Stimulated activated naive CD4-positive, alpha-beta T cell treated with Interleukin-2 at 50 U/mL for 16 hours (primary cell): ENCODE results near the gene PCCA.

Source experiments
- DNase-seq: peaks from one replicate; lab custom pipeline; 2025; lab: John Stamatoyannopoulos, UW

Gene PCCA

DNA sequence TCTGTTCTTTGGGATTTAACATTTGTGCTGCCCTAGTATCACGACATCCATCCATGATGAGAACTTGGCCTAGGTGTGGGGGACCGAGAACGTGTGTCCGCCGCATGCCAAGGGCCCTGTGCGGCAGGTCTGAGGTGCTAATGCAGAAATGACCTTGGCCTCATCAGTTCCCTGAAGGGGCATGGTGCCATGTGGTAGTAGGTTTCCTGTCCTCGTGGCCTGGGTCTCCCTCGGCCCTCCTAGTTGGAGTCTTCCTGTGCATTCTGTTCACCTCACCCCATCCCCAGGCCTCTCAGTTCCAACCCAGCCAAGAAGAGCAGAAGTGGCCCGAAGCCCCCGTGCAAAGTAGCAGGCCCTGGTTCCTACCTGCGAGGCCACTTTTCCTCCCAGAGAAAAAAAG, 439.9 kb downstream of the PCCA start:
- no peak for DNase-seq

DNA sequence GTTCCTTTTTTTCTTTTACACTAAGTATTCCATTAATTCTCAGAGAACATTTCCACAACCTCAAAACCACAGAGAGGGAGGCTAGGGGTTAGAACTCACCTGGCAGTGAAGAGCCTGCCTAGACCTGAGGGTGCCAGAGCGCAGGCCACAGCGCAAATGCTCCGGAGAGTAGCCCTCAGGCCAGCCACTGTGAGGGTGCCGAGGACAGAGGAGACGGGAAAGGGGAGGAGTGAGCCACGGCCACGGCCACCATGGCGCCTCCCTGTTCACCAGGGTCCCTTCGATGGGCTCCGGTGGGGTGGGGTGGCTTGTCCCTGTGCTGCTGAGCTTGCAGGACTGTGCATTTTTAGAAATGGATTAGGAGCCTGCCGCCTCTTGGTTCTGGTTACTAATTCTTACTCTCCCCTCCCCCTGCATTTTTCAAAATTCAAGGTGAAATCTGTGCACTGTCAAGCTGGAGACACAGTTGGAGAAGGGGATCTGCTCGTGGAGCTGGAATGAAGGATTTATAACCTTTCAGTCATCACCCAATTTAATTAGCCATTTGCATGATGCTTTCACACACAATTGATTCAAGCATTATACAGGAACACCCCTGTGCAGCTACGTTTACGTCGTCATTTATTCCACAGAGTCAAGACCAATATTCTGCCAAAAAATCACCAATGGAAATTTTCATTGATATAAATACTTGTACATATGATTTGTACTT, 440.9 kb downstream of the PCCA start:
- DNase-seq = no peak

DNA sequence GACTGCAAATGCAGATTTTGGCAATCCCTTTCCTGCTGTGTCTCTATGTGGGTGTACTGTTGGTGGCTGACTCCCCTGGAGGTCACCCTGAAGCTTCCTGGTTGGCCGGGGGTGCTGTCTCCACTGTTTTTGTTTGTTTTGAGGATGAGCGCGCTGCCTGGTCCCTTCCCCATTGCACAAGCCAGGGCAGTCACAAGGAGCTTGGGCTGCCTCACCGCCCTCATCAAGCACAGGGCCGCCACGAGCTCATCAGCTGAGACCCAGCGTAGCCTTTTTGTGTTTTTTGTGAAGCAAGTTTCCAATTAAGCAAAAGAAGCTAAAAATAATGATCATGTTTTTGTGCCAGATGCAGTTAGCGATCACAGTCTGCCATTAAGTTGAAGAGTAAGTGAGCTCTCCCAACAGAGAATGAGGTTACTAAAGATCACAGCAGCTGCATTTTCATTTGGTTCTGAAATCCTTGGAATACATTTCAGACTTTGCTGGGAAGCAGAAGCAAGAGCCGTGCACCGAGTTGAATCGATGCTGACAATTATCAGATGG, 441.8 kb downstream of the PCCA start:
- no peak for DNase-seq

DNA sequence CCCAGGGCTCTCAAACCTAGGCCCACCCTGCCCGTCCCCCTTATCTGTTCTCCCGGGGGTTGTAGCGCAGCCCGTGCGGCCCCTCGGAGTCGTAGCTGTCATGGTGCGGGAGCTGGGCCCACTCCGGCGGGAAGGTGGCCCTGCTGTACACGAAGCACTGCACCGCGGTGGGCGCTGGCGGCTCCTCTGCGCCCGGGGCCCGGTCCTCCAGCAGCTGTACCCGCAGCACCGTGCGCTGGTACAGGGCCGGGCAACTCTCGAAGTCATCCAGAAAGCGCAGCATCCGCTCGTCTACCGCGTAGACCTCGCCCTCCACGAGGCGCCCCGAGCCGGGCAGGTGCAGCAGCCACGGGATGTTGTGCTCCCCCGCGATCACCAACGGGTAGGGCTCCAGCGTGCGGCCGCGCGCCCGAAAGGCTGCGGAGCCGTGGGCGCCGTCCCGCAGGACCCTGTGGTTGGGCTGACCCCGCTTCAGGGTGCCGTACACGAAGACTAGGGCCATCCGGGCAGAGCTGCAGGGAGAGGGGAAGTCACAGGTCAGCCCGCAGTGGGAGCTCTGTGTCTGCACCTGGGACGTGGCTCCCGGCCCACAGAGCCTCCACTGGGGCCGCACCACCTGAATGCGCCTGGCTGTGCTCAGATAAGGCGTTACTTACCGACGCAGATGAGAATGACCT, 443.3 kb downstream of the PCCA start:
- no peak for DNase-seq

DNA sequence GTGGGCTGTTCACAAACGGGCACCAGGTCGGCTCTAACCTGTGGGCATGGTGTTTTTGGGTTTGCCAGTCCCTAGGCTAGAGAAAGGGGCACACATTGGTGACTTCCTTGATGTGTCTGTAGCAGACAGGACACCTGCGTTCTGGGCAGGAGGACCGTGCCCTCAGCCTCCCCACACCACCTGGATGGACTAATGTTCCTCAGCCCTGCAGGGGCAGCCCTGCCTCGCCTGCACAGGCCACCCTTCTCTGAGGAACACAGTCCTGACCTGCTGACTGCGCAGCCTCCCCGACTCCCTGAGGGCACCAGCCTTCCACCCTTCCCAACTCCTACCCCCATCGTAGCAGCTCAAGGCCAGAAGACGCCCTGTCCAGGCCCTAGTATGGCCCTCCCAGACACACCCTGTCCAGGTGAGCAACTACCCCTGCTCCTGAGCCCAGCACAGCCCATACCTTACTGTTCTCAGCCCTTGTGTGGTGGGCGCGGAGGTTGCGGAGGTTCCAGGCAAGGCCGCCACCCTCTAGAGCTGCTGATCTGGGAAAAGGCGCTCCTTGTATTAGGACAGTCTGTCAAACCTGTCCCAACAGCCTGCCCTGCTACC, 444.0 kb downstream of the PCCA start:
- DNase-seq = no peak

DNA sequence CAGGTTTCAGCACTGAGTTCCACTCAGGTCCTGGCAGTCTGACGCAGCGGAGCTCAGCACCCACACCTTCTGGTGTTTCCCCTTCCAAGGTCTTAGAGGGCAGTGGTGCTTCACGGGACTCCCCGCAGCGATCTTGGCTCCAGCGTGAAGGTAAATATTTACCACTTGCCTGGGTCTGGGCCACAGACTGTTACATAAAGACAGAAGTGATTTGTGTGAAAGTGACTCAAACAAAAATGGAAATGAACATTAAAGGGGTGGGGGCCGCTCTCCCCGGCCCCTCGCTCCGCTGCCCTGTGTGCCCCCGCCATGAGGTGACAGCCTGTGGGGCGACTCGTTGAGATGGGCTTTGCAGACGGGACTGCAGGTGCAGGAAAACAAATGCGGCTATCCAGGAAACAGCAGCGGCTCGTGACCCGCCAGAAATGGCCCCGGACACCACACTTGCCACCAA, 444.7 kb downstream of the PCCA start:
- no peak for DNase-seq

DNA sequence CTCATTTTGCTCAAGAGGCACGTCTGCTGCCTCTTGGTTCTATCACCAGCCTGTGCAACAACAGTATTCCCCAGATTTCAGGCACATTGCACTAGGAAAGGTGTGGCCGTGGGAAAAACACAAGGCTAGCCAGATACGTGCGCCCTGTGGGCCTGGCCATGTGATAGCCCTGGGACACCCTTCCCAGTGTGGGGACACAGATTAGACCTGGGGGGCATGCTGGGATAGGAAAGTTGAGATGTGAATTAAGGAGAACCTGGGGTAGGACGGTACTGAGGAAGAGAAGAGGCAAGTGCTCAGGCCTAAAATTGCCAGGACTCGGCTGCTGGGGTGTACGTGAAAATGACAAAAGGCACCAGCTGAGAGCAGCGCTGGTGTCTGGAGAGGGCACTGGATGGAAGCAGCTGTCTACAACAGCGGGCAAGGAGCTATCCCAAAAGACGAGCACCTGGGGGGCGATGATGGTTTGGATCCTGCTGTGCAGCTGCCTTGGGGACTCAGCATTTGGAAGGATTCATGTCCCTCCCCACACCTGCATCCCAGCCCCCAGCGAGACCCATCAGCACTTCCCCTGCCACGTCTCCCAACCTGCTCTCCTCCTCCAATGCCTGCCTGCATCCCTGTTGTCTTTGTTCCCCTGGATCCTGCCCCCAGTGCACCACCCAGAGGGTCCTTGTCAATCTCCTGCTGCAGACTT, 445.4 kb downstream of the PCCA start:
- no peak for DNase-seq

DNA sequence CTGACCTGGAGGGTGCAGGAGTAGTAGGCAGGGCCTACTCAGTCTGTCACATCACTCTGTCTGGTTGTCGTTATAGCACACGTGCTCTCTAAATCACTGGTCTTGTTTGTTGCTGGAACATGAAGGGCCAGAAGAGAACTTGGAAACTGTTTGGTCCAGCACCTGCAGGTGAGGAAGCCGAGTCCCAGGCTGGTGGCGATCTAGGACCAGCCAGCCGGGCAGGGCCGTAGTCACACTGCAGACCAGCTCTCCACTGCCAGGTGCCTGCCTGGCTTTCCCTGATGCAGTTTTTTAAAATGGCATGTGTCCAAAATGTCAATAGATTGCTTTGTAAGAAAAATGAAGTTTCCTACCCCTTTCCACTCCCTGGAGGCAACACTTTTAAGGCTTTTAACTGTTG, 446.0 kb downstream of the PCCA start:
- no peak for DNase-seq

DNA sequence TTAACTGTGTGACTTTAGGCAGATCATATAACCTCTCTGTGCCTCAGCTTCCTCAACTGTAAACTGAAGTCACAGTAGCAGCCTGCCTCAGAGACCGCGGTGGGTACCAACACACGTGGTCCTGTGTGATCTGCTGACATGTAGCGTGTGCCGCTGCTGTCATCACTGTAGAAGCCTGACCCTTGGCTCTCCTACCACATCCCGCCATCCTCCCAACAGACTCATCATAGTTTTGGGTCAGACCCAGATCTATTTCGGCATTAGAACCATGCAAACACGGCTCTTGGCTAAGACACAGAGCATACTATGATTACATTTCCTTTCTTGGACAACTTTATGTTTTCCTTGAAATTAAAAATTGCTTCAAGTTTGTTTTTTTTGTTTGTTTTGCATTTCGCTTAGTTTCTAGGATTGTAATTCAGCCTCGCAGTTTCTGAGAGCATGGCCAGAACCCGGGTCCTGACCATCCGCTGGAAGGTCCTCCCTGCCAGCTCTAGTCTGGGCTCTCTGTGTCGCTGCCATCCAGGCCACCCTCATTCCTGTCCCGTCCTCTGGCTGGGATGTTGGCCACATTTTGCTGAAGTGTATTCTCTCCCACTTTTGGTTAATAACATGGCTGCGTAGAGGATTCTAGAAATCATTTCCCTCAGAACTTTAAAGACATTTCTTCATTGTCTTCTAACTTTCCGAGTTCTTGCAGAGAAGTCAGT, 446.7 kb downstream of the PCCA start:
- DNase-seq = no peak

DNA sequence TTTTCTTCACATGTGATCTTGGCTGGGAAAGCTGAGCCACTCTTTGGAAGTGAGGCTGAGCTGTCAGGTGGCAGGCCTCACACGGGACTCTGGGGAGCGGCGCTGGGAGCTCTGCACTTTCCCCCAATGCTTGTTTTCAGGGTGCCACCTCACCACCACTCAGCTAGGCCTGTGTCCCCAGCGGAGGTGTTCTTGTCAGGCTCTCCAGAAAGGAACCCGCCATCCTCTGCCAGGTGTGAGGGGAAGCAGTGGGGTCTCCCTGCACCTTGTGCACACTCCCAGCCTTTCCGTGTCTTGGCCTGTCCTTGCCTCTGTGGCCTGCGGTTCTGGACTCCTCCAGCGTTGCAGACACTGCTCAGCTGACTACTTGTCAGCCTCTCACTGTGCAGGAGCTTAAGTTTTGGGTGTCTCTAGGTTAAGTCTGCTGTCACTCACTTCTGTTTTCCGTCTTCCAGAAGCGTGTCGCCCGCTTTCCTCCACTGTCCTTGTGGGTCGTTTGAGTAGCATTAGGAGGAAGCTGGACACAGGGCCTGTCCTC, 447.8 kb downstream of the PCCA start:
- no peak for DNase-seq

DNA sequence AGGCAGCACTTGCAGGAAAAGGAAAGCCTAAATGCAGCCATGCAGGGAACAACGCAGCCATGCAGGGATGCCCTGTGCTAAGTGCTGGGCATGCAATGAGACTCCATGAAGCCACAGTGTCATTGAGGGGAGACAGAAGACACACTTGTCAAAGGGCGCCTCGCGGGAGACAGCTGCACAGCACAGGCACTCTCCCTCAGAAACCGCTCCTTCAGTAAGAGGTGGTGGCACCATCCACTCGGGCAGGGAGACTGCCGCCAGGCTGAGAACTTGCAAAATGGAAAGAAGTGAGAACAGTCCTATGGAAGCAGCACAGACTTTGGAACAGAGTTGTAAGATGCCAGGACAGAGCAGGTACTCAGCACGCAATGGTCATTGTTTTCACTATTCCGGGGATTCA, 448.6 kb downstream of the PCCA start:
- no peak for DNase-seq

DNA sequence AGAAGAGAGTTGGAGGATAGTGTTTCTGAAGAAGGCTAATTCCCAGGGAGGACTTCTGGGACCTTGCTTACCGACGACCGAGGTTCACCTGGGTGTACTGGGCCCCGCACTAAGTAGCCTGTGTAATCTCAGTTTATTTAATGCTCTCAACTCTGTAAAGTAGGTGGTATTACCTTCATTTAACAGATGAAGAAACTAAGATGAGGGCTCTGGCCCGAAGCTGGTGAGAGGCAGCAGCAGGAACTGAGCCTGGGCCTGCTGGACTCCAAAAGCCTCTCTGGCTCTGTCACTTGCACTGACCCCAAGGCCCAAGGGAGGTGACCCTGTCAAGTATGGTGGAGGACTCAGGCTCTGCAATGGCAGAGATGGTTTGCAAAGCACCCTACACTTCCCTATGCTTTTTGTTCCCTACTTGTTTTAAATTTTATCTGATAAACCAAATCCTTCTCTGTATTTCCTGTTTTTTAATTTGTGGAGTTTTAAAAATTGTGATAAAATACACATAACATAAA, 449.1 kb downstream of the PCCA start:
- DNase-seq = no peak

DNA sequence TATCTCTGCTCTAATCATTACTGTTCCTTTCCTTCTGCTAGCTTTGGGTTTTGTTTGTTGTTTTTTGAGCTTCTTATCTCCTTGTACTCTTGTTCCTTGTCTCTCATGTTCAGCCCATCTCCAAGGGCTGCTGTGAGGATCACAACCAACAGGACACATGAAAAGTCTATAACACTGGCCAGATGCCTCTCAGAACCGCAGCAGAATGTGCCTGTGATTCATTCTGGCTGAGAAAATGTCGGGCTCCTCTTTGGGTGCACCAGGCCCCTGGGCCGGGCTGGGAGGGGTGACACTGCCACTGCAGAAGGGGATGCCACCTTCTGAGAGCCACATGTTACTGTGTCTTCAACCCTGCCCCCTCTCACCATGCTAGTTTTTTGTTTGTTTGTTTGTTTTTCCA, 451.7 kb downstream of the PCCA start:
- no peak for DNase-seq

DNA sequence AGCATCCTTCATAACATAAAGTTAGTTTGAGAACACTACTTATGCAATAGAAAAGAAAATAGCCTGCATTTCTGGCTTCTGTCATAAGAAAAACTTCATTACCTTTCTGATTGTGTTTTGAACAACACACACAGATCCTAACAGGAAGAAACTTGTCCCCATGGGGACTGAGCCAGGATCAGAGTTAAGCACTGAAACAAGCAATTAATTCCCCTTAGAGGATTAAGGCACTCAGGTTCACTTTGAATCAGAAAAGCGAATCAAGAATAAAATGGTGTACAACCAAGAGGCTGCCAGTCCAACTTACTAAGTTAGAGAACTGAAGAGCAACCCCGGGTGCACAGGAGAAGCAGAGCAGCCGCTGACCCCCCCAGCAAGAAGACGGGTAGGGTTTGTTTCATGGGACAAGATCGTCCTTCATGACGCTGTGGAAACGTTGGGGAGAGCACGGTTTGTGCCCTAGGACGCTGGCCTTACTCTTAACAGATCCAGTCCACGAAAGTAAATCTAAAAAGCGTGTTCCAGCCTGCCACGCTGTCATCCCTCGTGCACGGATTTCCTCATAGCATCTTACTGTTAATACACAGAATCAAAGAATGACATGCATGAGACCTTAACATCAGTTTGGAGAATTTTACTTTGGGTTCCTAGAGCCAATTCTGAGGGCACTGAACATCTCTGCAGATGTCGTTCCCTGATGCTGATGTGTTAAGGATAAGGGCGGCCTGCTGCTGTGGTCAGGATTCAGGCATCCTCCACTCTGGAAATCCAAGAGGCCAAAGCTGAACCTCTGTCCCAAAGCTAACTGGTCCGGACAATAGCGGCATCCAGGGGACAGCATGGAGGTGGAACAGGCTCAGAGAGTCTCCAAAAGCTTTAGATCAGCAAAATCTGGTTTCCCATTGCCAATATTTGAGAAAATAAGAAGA, 453.3 kb downstream of the PCCA start:
- DNase-seq = no peak

DNA sequence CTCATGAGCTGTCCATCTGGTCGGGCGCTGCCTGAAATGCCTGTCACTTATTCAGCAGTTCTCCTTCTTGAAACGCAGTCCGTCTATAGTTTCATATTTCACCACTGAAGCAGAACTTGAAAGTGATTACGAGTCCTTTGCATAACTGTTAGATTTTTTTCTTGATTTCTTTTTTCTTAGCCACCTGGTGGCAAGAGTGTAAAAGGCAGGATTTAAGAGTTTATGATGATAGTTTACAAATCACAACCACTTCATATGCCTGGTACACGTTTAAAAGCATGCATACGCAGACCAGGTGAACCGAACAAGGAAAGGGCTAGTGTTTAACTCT, 453.9 kb downstream of the PCCA start:
- no peak for DNase-seq

DNA sequence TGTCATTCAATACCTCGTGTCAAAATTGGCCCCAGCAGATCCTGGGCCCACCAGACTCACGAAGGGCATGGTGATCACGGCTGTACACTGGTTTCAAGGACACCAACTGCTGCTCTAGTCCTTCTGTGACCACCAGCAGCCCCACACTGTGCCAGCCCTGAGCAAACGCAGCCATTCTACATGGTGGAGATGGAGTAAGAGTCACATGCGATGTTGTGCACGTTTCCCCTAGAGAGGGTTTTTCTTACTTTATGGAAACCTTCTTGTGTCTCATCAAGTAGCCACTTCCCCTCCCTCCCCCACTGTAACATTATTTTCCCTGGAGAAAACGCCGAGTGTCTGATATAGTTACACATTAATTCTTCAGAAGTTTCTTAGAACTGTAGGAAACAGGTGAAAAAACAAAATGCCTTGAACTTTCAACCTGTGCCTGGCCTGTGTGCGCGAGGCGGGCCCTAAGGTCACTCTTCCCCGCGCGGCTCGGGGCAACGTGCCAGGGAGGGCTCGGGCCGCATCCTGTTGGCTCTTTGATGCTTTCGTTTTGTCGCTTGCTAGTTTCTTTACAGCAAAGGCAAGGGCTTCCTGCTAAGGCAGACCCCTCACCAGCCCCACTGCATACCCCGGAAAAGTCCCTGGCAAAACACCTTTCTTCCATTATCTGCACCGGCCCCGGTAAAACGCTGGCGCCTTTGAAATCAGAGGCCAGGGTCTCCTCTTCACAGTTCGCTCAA, 455.1 kb downstream of the PCCA start:
- DNase-seq = no peak

DNA sequence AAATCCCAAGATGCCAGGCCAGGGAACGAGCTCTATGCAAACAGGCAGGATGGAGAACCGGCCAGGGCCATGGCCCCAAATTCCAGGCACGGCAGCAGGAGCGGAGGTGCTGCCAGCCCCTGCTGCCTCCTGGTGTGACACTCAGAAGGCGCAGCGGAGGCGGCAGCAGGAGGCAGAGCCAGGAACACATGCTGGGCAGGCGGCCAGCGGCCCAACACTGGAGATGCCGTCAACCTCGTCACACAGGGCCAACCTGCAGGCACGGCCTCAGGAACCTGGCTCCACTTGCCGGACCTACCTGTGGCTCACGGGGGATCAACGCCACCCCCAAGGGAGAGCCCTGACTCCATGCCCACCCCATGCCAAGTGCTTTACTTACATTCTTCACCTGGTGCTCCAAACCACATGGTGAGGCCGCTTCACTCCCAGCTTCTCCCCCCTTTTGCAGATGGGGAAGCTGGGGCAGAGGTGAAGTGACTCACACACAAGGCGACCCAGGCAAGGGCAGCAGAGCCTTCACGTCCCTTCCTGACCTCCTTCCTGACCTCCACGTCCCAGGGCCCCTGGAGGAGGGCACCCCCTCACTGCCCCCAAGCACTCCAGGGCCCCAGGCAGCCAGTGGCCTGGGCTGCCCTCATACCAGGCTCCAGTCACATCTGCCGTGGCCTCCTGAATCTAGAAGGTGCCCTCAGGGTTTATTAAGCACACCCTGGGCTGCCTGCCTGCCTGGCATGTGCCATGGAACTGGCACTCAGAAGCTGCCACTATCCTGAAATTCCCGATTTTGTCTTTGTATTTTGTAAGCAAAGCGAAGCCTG, 456.2 kb downstream of the PCCA start:
- no peak for DNase-seq

DNA sequence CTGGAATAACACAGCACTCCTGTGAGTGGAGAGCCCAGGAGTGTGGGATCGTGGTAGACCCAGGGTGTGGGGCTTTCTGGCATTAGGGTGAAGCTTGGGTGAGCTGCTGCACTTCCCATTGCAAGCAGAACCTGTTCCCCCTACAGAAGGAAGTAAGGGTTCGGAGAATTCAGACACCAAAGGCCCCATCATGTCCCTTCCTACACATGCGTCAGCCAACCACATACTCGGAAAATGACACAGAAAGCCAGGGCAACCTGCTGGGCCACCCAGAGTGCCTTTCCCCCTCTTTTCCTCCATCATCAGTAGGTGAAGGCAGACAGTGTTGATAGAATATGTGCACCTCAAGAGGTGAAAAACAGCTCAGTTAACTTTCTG, 456.8 kb downstream of the PCCA start:
- no peak for DNase-seq
